K562 (cell line): ENCODE measurements around the gene RBBP7. TPM values are rescaled to one million over a fixed set of nuclear protein-coding genes. Genes with fewer than 3 reads are reported as not detected.

ENCODE experiments used
- ATAC-seq: fragments of 200-7000 bp; cut with Tn5 transposase; 3 replicates; pipeline ENCODE4 v1.9.1; 2020; ENCODE audit warnings: moderate library complexity
- BruUV-seq: library from RNA; stranded (reverse); fragments of 400-500 nt; replicated peaks from 2 replicates; lab custom pipeline; 2021; lab: Mats Ljungman, UMichigan
- CTCF ChIA-PET: fragments of 300-600 bp; formaldehyde crosslinking; extraction: SDS; loops from one replicate; lab custom pipeline; 2021; ENCODE audit warnings: low intra/inter-chr PET ratio; lab: Yijun Ruan, JAX
- POLR2A ChIA-PET: fragments of 300-600, 350-650 bp; sonication (Branson Sonifier 250); formaldehyde crosslinking; extraction: SDS; loops from one replicate; lab custom pipeline; 2021; ENCODE audit warnings: antibody characterized with exemption, inconsistent platforms; lab: Yijun Ruan, JAX
- DNase-seq, 4 experiments: peaks; one replicate each; pipeline versions ENCODE4 v3.0.0 to v3.0.0-alpha.2; 2011 to 2018; ENCODE audit warnings: low spot score in 3 of 4, mixed read lengths in 3 of 4; ENCODE audit errors: extremely low read depth in 1 of 4
- FAIRE-seq: peaks from 2 replicates; lab custom pipeline; 2011; peaks lifted over from hg19 to GRCh38; lab: Jason Lieb, UNC
- H2AFZ ChIP-seq: 2 replicates; pipeline ENCODE4 v1.6.0; 2011; ENCODE audit warnings: low read depth, low read length, control low read depth, inconsistent platforms
- H3K27ac ChIP-seq: fragments of 200-600 bp; 3 replicates; pipeline ENCODE4 v1.8.0; 2011; ENCODE audit warnings: low read depth, mild to moderate bottlenecking, control low read depth, inconsistent platforms, low read length, moderate library complexity, mixed read lengths; ENCODE audit errors: extremely low read depth
- H3K27me3 ChIP-seq, 2 experiments: fragments of 300-600 bp in 1 of 2; 2 replicates in 1 of 2; 3 replicates in 1 of 2; pipeline versions ENCODE4 v1.6.0 to v1.8.0; 2011; ENCODE audit warnings: inconsistent platforms in 2 of 2, low read length in 2 of 2, mild to moderate bottlenecking in 1 of 2, mixed read lengths in 1 of 2, moderate library complexity in 1 of 2; ENCODE audit not compliant: control insufficient read depth in 2 of 2, insufficient read depth in 2 of 2
- H3K36me3 ChIP-seq: fragments of 300-600 bp; 3 replicates; pipeline ENCODE4 v1.8.0; 2011; ENCODE audit warnings: mild to moderate bottlenecking, low read length, inconsistent platforms; ENCODE audit not compliant: control insufficient read depth, insufficient read depth
- H3K4me1 ChIP-seq, 2 experiments: fragments of 200-600 bp in 1 of 2; replicated peaks in 1 of 2; 2 replicates in 1 of 2; 3 replicates in 1 of 2; pipeline versions ENCODE4 v1.5.1 to v1.8.0; 2011; ENCODE audit warnings: inconsistent platforms in 2 of 2, low read length in 2 of 2, mild to moderate bottlenecking in 1 of 2, mixed read lengths in 1 of 2, moderate library complexity in 1 of 2; ENCODE audit not compliant: control insufficient read depth in 2 of 2, insufficient read depth in 2 of 2
- H3K4me2 ChIP-seq: 2 replicates; pipeline ENCODE4 v1.6.1; 2011; ENCODE audit warnings: low read length, control low read depth, inconsistent platforms, mixed read lengths; ENCODE audit not compliant: insufficient read depth
- H3K4me3 ChIP-seq: fragments of 200-600 bp; sonication (generic), shearing (Covaris generic); 2 replicates; pipeline ENCODE4 v1.5.1; 2016; ENCODE audit warnings: control low read depth, inconsistent platforms
- H3K79me2 ChIP-seq: fragments of 200-600 bp; 3 replicates; pipeline ENCODE4 v1.8.0; 2011; ENCODE audit warnings: low read length, inconsistent platforms; ENCODE audit not compliant: control insufficient read depth, insufficient read depth
- H3K9ac ChIP-seq, 2 experiments: 2 replicates each; pipeline versions ENCODE4 v1.6.0 to v1.6.1; 2011; ENCODE audit warnings: low read depth in 2 of 2, low read length in 2 of 2, control low read depth in 1 of 2, inconsistent platforms in 1 of 2, mild to moderate bottlenecking in 1 of 2, mixed read lengths in 1 of 2; ENCODE audit not compliant: insufficient read depth in 1 of 2
- H3K9me1 ChIP-seq: one replicate; pipeline ENCODE4 v1.6.0; 2011; ENCODE audit warnings: inconsistent platforms, mild to moderate bottlenecking, low read length, moderate library complexity; ENCODE audit not compliant: control insufficient read depth, insufficient read depth
- H3K9me3 ChIP-seq: replicated peaks from 2 replicates; pipeline ENCODE4 v1.5.1; 2011; ENCODE audit warnings: low read depth, low read length, inconsistent platforms; ENCODE audit not compliant: control insufficient read depth, insufficient read depth
- H4K20me1 ChIP-seq: replicated peaks from 2 replicates; pipeline ENCODE4 v1.6.1; 2011; ENCODE audit warnings: low read length, inconsistent platforms, mixed read lengths; ENCODE audit not compliant: control insufficient read depth, insufficient read depth
- C11orf30 ChIP-seq: fragments of 450-650 bp; IDR thresholded peaks from 2 replicates; pipeline ENCODE4 v1.6.1; 2016; ENCODE audit warnings: low read depth, mild to moderate bottlenecking
- CBX5 ChIP-seq: IDR thresholded peaks from 2 replicates; pipeline ENCODE4 v1.6.1; 2014; ENCODE audit warnings: low read depth, borderline replicate concordance
- CBX8 ChIP-seq: fragments of 200-600 bp; sonication (generic); IDR thresholded peaks from 2 replicates; pipeline ENCODE4 v1.6.1; 2012; ENCODE audit warnings: borderline replicate concordance, mixed run types, low read depth, mild to moderate bottlenecking, moderate library complexity, mixed read lengths, low read length, control low read depth, inconsistent platforms; ENCODE audit not compliant: poor library complexity, severe bottlenecking; ENCODE audit errors: extremely low read depth
- E2F3 ChIP-seq: fragments of 250-450 bp; sonication (Bioruptor Pico); IDR thresholded peaks from 2 replicates; pipeline ENCODE4 v1.4.0; 2020; ENCODE audit warnings: mild to moderate bottlenecking
- HDAC1 ChIP-seq, 2 experiments: fragments of 450-650 bp; IDR thresholded peaks; 2 replicates each; pipeline ENCODE4 v1.6.1; 2016 to 2017; ENCODE audit warnings: inconsistent platforms in 1 of 2, mild to moderate bottlenecking in 1 of 2, moderate library complexity in 1 of 2
- IFI16 ChIP-seq: fragments of 250-450 bp; sonication (Bioruptor Pico); IDR thresholded peaks from 2 replicates; pipeline ENCODE4 v2.1.2; 2022; ENCODE audit warnings: mild to moderate bottlenecking, inconsistent platforms
- ILF3 ChIP-seq: fragments of 450-650 bp; IDR thresholded peaks from 2 replicates; pipeline ENCODE4 v1.6.1; 2018; ENCODE audit warnings: antibody characterized with exemption, mild to moderate bottlenecking, moderate library complexity, borderline replicate concordance
- L3MBTL2 ChIP-seq: fragments of 450-650 bp; IDR thresholded peaks from 2 replicates; pipeline ENCODE4 v1.6.1; 2016; ENCODE audit warnings: mild to moderate bottlenecking, moderate library complexity
- MED1 ChIP-seq: sonication (generic); formaldehyde crosslinking; IDR thresholded peaks from 2 replicates; pipeline ENCODE4 v1.8.1; 2023; ENCODE audit warnings: missing genetic modification reagents, borderline replicate concordance
- MITF ChIP-seq: IDR thresholded peaks from 2 replicates; pipeline ENCODE4 v1.6.1; 2014; ENCODE audit warnings: antibody characterized with exemption
- MTA2 ChIP-seq: fragments of 450-650 bp; IDR thresholded peaks from 2 replicates; pipeline ENCODE4 v1.6.1; 2016; ENCODE audit warnings: low read depth
- RUNX1 ChIP-seq: sonication (generic); IDR thresholded peaks from 2 replicates; pipeline ENCODE4 v1.6.1; 2016; ENCODE audit warnings: antibody characterized with exemption, low read depth
- STAG1 ChIP-seq: sonication (generic); formaldehyde crosslinking; IDR thresholded peaks from 2 replicates; pipeline ENCODE4 v1.5.0; 2020; ENCODE audit warnings: missing genetic modification reagents, borderline replicate concordance
- TCF3 ChIP-seq: sonication (generic); formaldehyde crosslinking; IDR thresholded peaks from 2 replicates; pipeline ENCODE4 v1.4.0; 2020; ENCODE audit warnings: mild to moderate bottlenecking, missing genetic modification reagents
- ZHX1 ChIP-seq: fragments of 150-350 bp; conservative IDR thresholded peaks from 2 replicates; pipeline ENCODE4 v1.6.1; 2014; ENCODE audit warnings: low read length
- ZNF384 ChIP-seq: IDR thresholded peaks from 2 replicates; pipeline ENCODE4 v1.6.1; 2012; ENCODE audit warnings: low read depth, low read length, improper control_type of control experiment
- ZNF41 ChIP-seq: fragments of 250-450 bp; sonication (Bioruptor Pico); conservative IDR thresholded peaks from 2 replicates; pipeline ENCODE4 v1.4.0; 2020; ENCODE audit warnings: mild to moderate bottlenecking
- ZNF644 ChIP-seq: fragments of 200-800 bp; sonication (Bioruptor generic); IDR thresholded peaks from 2 replicates; pipeline ENCODE4 v1.6.1; 2016; ENCODE audit warnings: low read depth, missing genetic modification characterization, missing compliant biosample characterization
- WGBS: fragments of 100-300 bp; shearing (Covaris generic); methylation state at CpG from one replicate; pipeline ENCODE4 v1.1.6; 2016; ENCODE audit warnings: low coverage, mixed read lengths; ENCODE audit not compliant: insufficient coverage; ENCODE audit errors: missing lambda C conversion rate; 5-methylcytosine and 5-hydroxymethylcytosine counted together
- in situ Hi-C: fragments of 300-500 bp; cut with MboI; formaldehyde crosslinking; loops from 4 replicates; pipeline ENCODE4 v1.15.0; 2018; ENCODE audit warnings: inconsistent platforms, mixed read lengths
- intact Hi-C: fragments of 100-400 bp; cut with micrococcal nuclease; formaldehyde crosslinking; loops from 2 replicates; pipeline ENCODE4 v1.14.2; 2022
- polyA plus RNA-seq, 8 experiments: library from polyadenylated mRNA; depleted of rRNA in 4 of 8; stranded (reverse) in 5 of 8; unstranded in 3 of 8; fragments of >200 nt; fragmentation: Nextera tagmentation in 2 of 8; fragmentation: Illumina TruSeq in 1 of 8; extraction: Ambion mirVana in 2 of 8; extraction: Trizol in 1 of 8; gene quantifications; 2 replicates each; pipeline versions ENCODE4 v1.2.1 to v1.2.3, GENCODE V29; 2011 to 2014; ENCODE audit warnings: inconsistent platforms in 1 of 8, missing spikeins in 1 of 8
- total RNA-seq, 7 experiments: library from RNA; depleted of rRNA in 6 of 7; stranded (reverse); fragments of >200 nt in 6 of 7; fragmentation: Illumina TruSeq in 2 of 7; extraction: Trizol in 2 of 7; gene quantifications; 2 replicates each; pipeline versions ENCODE4 v1.2.1 to v1.2.3, GENCODE V29; 2011 to 2021; ENCODE audit warnings: low replicate concordance in 1 of 7
- TF ChIP-seq, protein P1 (sequence below): fragments of 450-650 bp; formaldehyde crosslinking; IDR thresholded peaks from 2 replicates; pipeline ENCODE4 v1.4.0; 2020; ENCODE audit warnings: mild to moderate bottlenecking

Gene RBBP7
- total and polyA plus RNA-seq, 9 of the 15 experiments (the other 6 are each of a cell fraction or from before 2014, with no cell fraction given): 79.0 to 364 (median 182) TPM

- ATAC-seq (no peak), FAIRE-seq (no peak), DNase-seq (no peak)
- no peak overlapping the region for H3K27ac ChIP-seq
- BruUV-seq: no TSS peak
- H3K9me1 ChIP-seq: no peaks in the 10 kb centered on the region
- 75% methylated on average over 6 of the region's 6 CpGs for WGBS
- H3K36me3 ChIP-seq: peaks cover 94% of the 10 kb centered on the region
- ChIA-PET POLR2A (no interaction called here), CTCF (no interaction called here)
- H3K9me3 ChIP-seq: no peaks in the 10 kb centered on the region
- no peaks in the 10 kb centered on the region for H4K20me1 ChIP-seq
- intact Hi-C loops: no loop called here
- TF ChIP-seq L3MBTL2: no peak
- no peak for TF ChIP-seq RUNX1
- TF ChIP-seq C11orf30: no peak
- no peak for TF ChIP-seq CBX8
- TF ChIP-seq E2F3 (CRISPR knock-in tag): no peak
- no peak for TF ChIP-seq IFI16 (CRISPR knock-in tag)
- no peak for TF ChIP-seq HDAC1 (IDR thresholded peaks at IDR 0.05)
- TF ChIP-seq, protein P1, sequence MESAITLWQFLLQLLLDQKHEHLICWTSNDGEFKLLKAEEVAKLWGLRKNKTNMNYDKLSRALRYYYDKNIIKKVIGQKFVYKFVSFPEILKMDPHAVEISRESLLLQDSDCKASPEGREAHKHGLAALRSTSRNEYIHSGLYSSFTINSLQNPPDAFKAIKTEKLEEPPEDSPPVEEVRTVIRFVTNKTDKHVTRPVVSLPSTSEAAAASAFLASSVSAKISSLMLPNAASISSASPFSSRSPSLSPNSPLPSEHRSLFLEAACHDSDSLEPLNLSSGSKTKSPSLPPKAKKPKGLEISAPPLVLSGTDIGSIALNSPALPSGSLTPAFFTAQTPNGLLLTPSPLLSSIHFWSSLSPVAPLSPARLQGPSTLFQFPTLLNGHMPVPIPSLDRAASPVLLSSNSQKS (CRISPR knock-in tag): no peak
- TF ChIP-seq MTA2: no peak
- no peak for TF ChIP-seq ILF3
- no peak for TF ChIP-seq ZNF644
- no peak for TF ChIP-seq MITF
- no peak for TF ChIP-seq TCF3
- no peak for TF ChIP-seq CBX5
- no peak for TF ChIP-seq MED1 (CRISPR knock-in tag)
- TF ChIP-seq ZNF384: no peak
- no peak for TF ChIP-seq ZNF41
- no peak for TF ChIP-seq STAG1 (CRISPR knock-in tag)
- TF ChIP-seq ZHX1: no peak
- in situ Hi-C loops: no loop called here
- no peak overlapping the region for H3K4me2 ChIP-seq
- no peak overlapping the region for H3K4me3 ChIP-seq
- H3K4me1 ChIP-seq: no peaks in the 10 kb centered on the region; a peak in 1 of 5 replicates
- no peak overlapping the region for H3K9ac ChIP-seq
- H2AFZ ChIP-seq: no peak overlapping the region
- no peaks in the 10 kb centered on the region; the same call in 2 of the 3 replicates for H3K79me2 ChIP-seq
- H3K27me3 ChIP-seq: no peaks in the 10 kb centered on the region
Measured at GRCh38 chrX:16848541-16848940, 21.6 kb downstream of the RBBP7 start.
